HG02943 (cell line): ENCODE data around the gene ENDOG.
A peak's percentile ranks its signal among the peaks of the same experiment; 100 is the strongest.

Source experiments
- ATAC-seq: cut with Tn5 transposase; IDR thresholded peaks from one replicate; pipeline ENCODE4 v1.9.1; 2021; ENCODE audit warnings: mild to moderate bottlenecking, low read depth, moderate library complexity; ENCODE audit not compliant: unreplicated experiment

Gene ENDOG

GRCh38 chr9:128798896-128799295 lies 19.4 kb upstream of the ENDOG start:
- no peak for ATAC-seq

GRCh38 chr9:128800061-128800460 lies 18.2 kb upstream of the ENDOG start:
- ATAC-seq, result no peak

- ATAC-seq, result no peak
These were observed 15.8 kb upstream of the ENDOG start for GRCh38 chr9:128802482-128802881.

- no peak for ATAC-seq
These were observed 12.6 kb upstream of the ENDOG start for GRCh38 chr9:128805661-128806060.

GRCh38 chr9:128807827-128808226 lies 10.5 kb upstream of the ENDOG start:
- ATAC-seq, result no peak

GRCh38 chr9:128808543-128808942 lies 9.8 kb upstream of the ENDOG start:
- no peak for ATAC-seq

- no peak for ATAC-seq
These were observed 9.2 kb upstream of the ENDOG start for GRCh38 chr9:128809036-128809599.

GRCh38 chr9:128809831-128810230 lies 8.5 kb upstream of the ENDOG start:
- no peak for ATAC-seq

- ATAC-seq, result no peak
These were observed 7.4 kb upstream of the ENDOG start for GRCh38 chr9:128810873-128811272.

- ATAC-seq, result peak; percentile 20
These were observed 777 bp downstream of the ENDOG start for GRCh38 chr9:128818839-128819715.

- no peak for ATAC-seq
These were observed 1.7 kb downstream of the ENDOG start for GRCh38 chr9:128819716-128820664.

- ATAC-seq, result no peak
These were observed 2.6 kb downstream of the ENDOG start for GRCh38 chr9:128820665-128821583.

GRCh38 chr9:128821584-128822406 lies 3.5 kb downstream of the ENDOG start:
- ATAC-seq, result no peak

- ATAC-seq, result no peak
These were observed 4.2 kb downstream of the ENDOG start for GRCh38 chr9:128822407-128823042.

- no peak for ATAC-seq
These were observed 5.1 kb downstream of the ENDOG start for GRCh38 chr9:128823362-128823902.

- no peak for ATAC-seq
These were observed 5.7 kb downstream of the ENDOG start for GRCh38 chr9:128823903-128824406.

GRCh38 chr9:128824911-128825310 lies 6.6 kb downstream of the ENDOG start:
- no peak for ATAC-seq
